ENCODE data around the gene CERS2. TPM values are rescaled to one million over a fixed set of nuclear protein-coding genes. Genes with fewer than 3 reads are reported as not detected.
"Not testable (repeated sequence)": the region's sequence is repeated elsewhere in the genome, so short reads cannot be mapped to it uniquely, and the experiment has no call there.

CERS2 gene
- polyA plus RNA-seq, 1 donor, result 69.0 TPM

- no peak for DNase-seq
Observed at GRCh38 chr1:150969626-150970025, 5.0 kb downstream of the CERS2 start.

DNA sequence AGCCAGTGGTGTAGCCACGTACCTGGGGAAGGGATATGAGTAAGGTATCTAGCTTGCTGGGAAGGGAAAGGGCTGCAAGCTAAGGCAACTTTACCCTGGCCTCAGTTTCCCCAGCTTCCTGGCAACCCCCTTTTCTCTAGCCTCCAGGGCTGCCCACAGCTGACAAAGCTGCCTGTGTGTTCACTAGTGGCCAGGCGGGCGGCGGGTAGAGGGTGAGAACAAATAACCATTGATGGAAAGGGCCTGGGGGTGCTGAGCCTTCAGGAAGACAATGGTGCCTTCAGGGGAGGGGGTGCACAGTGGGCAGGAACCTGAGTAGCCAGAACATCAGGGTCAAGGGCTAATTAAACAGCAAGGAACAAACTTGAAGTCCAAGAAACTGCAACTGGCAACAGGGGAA, 6.1 kb downstream of the CERS2 start:
- no peak for DNase-seq

GRCh38 chr1:150967936-150968335, 6.7 kb downstream of the CERS2 start:
- DNase-seq, result no peak

GRCh38 chr1:150966011-150966410, 8.6 kb downstream of the CERS2 start:
- no peak for DNase-seq

- DNase-seq, result no peak
Observed at GRCh38 chr1:150965605-150966004, 9.0 kb downstream of the CERS2 start.

GRCh38 chr1:150964164-150964489, 10.5 kb downstream of the CERS2 start:
- no peak for DNase-seq

DNA sequence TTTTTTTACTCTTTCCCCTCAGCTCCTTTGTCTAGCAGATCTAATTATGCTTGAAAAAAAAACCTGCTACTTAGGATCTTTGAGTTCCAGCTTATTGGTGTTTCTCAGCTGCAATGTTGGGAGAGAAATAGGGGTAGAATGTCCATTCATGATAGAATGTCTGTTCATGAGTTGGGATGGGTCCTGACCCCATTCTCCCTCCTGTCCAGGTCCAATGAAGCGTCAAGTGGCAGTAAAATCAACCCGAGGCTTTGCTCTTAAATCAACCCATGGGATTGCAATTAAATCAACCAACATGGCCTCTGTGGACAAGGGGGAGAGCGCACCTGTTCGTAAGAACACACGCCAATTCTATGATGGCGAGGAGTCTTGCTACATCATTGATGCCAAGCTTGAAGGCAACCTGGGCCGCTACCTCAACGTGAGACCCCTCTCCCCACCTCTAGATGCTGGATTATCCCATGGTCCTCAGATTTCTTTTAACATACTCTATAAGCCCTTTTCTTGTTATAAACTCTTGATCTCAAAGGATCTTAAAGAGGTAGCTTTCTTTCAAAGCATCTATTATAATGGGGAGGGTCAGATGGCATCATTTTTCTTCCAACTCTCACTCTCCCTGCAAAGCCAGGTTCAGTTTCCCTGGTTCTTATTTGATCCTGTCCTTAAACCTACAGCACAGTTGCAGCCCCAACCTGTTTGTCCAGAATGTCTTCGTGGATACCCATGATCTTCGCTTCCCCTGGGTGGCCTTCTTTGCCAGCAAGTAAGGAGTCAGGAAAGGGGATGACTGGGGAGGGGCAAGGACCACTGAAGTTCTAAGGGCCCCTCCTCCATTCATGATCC, 11.1 kb downstream of the CERS2 start:
- DNase-seq, result no peak

- DNase-seq, result no peak
Observed at GRCh38 chr1:150961756-150962155, 12.9 kb downstream of the CERS2 start.

- DNase-seq, result no peak
Observed at GRCh38 chr1:150960646-150961045, 14.0 kb downstream of the CERS2 start.

DNA sequence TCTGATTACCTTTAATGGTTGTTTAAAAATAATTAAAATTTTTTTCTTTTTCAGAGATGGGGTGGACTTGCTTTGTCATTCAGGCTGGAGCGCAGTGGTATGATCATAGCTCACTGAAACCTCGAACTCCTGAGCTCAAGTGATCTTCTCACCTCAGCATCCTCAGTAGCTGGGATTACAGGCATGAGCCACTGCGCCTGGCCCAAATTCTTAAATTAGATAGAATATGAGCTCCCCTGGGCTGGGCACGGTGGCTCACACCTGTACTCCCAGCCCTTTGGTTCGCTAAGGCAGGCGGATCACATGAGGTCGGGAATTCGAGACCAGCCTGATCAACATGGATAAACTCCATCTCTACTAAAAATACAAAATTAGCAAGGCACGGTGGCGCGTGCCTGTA, 17.0 kb downstream of the CERS2 start:
- no peak for DNase-seq

DNA sequence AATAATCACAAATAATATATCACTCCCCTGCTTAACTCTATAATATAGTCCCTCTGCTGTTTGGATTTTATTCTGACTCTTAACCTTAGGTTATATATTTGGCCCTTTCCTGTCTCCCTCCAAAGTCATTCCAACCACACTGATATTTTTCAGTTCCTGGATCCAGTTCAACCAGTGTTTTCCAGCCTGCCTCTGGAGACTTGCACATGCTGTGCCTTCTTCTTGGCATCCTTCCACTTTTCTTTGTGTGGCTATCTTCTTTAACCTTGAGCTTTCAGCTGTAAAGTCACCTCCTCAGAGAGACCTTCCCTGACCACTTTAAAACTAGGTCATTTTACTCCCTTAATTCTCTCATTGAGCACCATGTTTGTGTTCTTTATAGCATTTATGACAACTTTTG, 19.4 kb downstream of the CERS2 start:
- no peak for DNase-seq

- DNase-seq, result no peak
Observed at GRCh38 chr1:150954708-150955107, 19.9 kb downstream of the CERS2 start.

DNA sequence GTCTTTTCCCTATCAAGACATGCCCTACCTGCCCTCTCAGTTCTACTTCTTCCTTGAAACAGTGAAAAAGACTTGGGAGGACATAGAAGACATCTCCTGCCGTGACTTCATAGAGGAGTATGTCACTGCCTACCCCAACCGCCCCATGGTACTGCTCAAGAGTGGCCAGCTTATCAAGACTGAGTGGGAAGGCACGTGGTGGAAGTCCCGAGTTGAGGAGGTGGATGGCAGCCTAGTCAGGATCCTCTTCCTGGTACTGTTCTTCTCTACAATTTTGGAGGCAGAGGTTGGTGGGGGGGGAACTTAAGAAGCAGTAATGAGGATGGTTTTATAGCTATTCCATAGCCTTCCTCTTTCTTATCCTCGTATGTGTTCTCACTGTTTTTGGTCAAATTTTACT, 29.8 kb downstream of the CERS2 start:
- no peak for DNase-seq

GRCh38 chr1:150931773-150932172, 42.9 kb downstream of the CERS2 start:
- no peak for DNase-seq

DNA sequence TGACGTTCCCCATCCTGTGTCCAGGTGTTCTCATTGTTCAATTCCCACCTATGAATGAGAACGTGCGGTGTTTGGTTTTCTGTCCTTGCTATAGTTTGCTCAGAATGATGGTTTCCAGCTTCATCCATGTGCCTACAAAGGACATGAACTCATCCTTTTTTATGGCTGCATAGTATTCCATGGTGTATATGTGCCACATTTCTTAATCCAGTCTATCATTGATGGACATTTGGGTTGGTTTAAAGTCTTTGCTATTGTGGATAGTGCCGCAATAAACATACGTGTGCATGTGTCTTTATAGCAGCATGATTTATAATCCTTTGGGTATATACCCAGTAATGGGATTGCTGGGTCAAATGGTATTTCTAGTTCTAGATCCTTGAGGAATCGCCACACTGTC, 45.9 kb downstream of the CERS2 start:
- not testable (repeated sequence) for DNase-seq

DNA sequence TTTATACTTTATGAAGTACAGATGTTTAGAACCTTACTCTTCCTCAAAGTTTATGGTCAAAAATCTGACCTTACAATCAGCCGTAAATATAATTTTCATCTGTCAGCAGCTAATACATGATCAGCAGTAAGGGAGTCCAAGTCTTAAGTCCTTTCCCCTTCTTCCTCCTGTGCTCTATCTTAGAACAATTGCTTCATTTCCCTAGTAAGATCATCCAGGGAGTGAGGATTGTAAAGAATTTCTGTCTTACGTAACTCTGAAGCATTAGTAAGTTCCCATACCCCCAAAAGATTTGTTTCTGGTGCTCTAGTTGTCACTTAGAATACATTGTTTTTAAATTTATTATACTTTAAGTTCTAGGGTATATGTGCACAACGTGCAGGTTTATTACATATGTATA, 46.3 kb downstream of the CERS2 start:
- no peak for DNase-seq

GRCh38 chr1:150927624-150928023, 47.0 kb downstream of the CERS2 start:
- DNase-seq, result no peak

DNA sequence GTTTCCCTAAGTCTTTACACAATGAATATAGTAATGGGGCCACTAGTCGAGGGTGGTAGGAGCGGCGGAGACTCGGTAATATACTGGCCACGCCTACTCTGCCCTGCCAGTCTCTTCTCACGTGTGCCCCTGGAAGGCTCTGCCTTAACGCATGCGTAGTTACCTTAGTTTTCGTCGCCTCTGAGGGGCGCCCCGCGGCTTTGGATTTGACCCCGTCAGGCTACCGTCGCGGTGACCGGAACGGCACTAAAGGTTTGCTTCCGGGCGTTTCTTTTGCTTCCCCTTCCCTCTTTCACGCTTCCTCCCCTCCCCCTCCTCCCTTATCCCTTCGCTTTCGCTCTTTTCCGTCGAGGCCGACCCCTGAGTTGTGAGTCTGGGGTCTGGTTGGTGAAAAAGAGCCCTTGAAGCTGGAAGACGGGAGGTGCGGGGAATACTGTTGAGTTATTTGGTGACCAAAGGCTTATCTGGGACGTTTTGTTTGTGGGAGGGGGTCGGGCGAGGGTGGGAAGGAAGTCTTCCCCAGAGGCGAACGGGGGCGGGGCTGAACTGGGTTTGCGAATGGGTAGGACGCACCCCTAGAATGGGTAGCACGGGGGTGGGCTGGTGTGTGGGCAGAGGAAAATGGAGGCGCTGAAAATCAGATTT, 48.4 kb downstream of the CERS2 start, which contains the start of gene SETDB1:
SETDB1 (plus strand) TSS at position 267 of the 645 bp plus-strand sequence. CDS start 1,352 bp downstream, outside the sequence.
- peak; percentile 94 for DNase-seq

DNA sequence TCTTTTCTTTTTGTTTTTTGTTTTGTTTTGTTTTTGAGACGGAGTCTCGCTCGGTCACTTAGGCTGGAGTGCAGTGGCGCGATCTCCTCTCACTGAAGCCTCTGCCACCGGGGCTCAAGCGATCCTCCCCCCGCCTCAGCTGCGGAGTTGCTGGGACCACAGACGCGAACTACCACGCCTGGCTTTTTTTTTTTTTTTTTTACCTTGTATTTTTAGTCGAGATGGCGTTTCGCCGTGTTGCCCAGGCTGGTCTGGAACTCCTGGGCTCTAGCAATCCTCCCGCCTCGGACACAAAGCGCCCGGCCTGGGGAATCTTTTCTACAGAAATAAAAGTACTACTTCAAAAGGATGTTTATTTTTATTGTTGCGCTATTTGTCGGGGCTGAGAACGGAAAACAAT, 49.6 kb downstream of the CERS2 start:
- DNase-seq, result no peak

- peak; percentile 31 for DNase-seq
Observed at GRCh38 chr1:150922519-150922975, 52.1 kb downstream of the CERS2 start.

DNA sequence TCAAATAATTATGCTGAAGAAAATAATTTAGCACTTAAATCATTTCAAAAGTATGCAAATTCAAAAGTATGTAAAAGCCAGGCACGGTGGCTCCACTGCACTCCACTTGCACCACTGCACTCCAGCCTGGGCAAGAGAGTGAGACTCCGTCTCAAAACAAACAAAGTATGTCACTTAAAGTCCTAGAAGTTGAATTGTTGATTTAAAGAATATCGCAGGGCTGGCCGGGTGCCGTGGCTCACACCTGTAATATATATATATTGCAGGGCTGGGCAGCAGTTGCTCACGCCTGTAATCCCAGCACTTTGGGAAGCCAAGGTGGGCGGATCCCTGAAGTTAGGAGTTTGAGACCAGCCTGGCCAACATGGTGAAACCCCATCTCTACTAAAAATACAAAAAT, 57.2 kb downstream of the CERS2 start:
- DNase-seq, result no peak

Data from hindlimb muscle (tissue), 1 donor.